GM12878 (cell line): ENCODE measurements around the gene HSPA2. TPM values are rescaled to one million over a fixed set of nuclear protein-coding genes. Genes with fewer than 3 reads are reported as not detected.

ENCODE experiments used
- ATAC-seq: fragments of 200-7000 bp; cut with Tn5 transposase; 3 replicates; pipeline ENCODE4 v1.9.1; 2020; ENCODE audit warnings: mild to moderate bottlenecking, moderate library complexity
- BruUV-seq: library from RNA; stranded (reverse); fragments of 400-500 nt; replicated peaks from 2 replicates; lab custom pipeline; 2021; lab: Mats Ljungman, UMichigan
- CTCF ChIA-PET: fragments of 300-600 bp; sonication (Branson Sonifier 250); formaldehyde crosslinking; extraction: SDS; loops from one replicate; lab custom pipeline; 2021; ENCODE audit warnings: inconsistent platforms; lab: Yijun Ruan, JAX
- POLR2A ChIA-PET: fragments of 350-600 bp; formaldehyde crosslinking; extraction: SDS; loops from one replicate; lab custom pipeline; 2021; ENCODE audit warnings: inconsistent platforms; lab: Charles Lee
- RAD21 ChIA-PET: fragments of 300-600 bp; sonication (Branson Sonifier 250); formaldehyde crosslinking; loops from one replicate; lab custom pipeline; 2023; ENCODE audit warnings: antibody characterized with exemption; ENCODE audit not compliant: unreplicated experiment; lab: Charles Lee
- SMC1A ChIA-PET: fragments of 300-600 bp; sonication (Branson Sonifier 250); formaldehyde crosslinking; loops from one replicate; lab custom pipeline; 2023; ENCODE audit not compliant: unreplicated experiment, uncharacterized antibody; lab: Charles Lee
- DNase-seq: peaks from one replicate; pipeline ENCODE4 v3.0.0-alpha.2; 2011; ENCODE audit warnings: low read depth, low spot score
- FAIRE-seq: peaks from 3 replicates; lab custom pipeline; 2011; peaks lifted over from hg19 to GRCh38; lab: Jason Lieb, UNC
- H2AFZ ChIP-seq: 2 replicates; pipeline ENCODE4 v1.6.0; 2011; ENCODE audit warnings: low read depth, low read length, control low read depth; ENCODE audit not compliant: control insufficient read depth
- H3K27ac ChIP-seq: 2 replicates; pipeline ENCODE4 v1.5.1; 2011; ENCODE audit warnings: control low read depth; ENCODE audit not compliant: control insufficient read depth, insufficient read depth
- H3K27me3 ChIP-seq, 2 experiments: replicated peaks in 1 of 2; 2 replicates each; pipeline versions ENCODE4 v1.6.0 to v1.6.1; 2011; ENCODE audit warnings: low read length in 1 of 2; ENCODE audit not compliant: control insufficient read depth in 2 of 2, insufficient read depth in 2 of 2
- H3K36me3 ChIP-seq, 2 experiments: 2 replicates each; pipeline ENCODE4 v1.5.1; 2011; ENCODE audit warnings: low read length in 1 of 2; ENCODE audit not compliant: control insufficient read depth in 2 of 2, insufficient read depth in 2 of 2
- H3K4me1 ChIP-seq: 2 replicates; pipeline ENCODE4 v1.6.1; 2011; ENCODE audit warnings: mild to moderate bottlenecking, low read length, moderate library complexity, mixed read lengths; ENCODE audit not compliant: control insufficient read depth, insufficient read depth
- H3K4me2 ChIP-seq: 2 replicates; pipeline ENCODE4 v1.6.0; 2011; ENCODE audit warnings: control low read depth; ENCODE audit not compliant: control insufficient read depth, insufficient read depth
- H3K4me3 ChIP-seq: fragments of 200-600 bp; sonication (generic); 2 replicates; pipeline ENCODE4 v1.5.1; 2016
- H3K79me2 ChIP-seq: 2 replicates; pipeline ENCODE4 v1.6.0; 2011; ENCODE audit warnings: low read length; ENCODE audit not compliant: control insufficient read depth, insufficient read depth
- H3K9ac ChIP-seq: 2 replicates; pipeline ENCODE4 v1.8.0; 2011; ENCODE audit warnings: low read length, control low read depth, mixed read lengths; ENCODE audit not compliant: control insufficient read depth, insufficient read depth
- H3K9me3 ChIP-seq: replicated peaks from 3 replicates; pipeline ENCODE4 v1.5.1; 2011; ENCODE audit warnings: mild to moderate bottlenecking, low read length; ENCODE audit not compliant: control insufficient read depth, insufficient read depth
- H4K20me1 ChIP-seq: 2 replicates; pipeline ENCODE4 v1.6.0; 2011; ENCODE audit not compliant: control insufficient read depth, insufficient read depth
- BHLHE40 ChIP-seq, 2 experiments: fragments of 450-650 bp in 1 of 2; IDR thresholded peaks; 2 replicates each; pipeline ENCODE4 v1.6.1; 2011 to 2017; ENCODE audit warnings: low read depth in 2 of 2, borderline replicate concordance in 1 of 2, improper control_type of control experiment in 1 of 2, low read length in 1 of 2, mild to moderate bottlenecking in 1 of 2
- CBX3 ChIP-seq: fragments of 200-600 bp; sonication (generic); IDR thresholded peaks from 2 replicates; pipeline ENCODE4 v1.6.1; 2016; ENCODE audit warnings: low read depth, borderline replicate concordance
- JUNB ChIP-seq: IDR thresholded peaks from 2 replicates; pipeline ENCODE4 v1.6.1; 2016; ENCODE audit warnings: antibody characterized with exemption, mild to moderate bottlenecking
- NFXL1 ChIP-seq: fragments of 450-650 bp; IDR thresholded peaks from 2 replicates; pipeline ENCODE4 v1.6.1; 2017; ENCODE audit warnings: antibody characterized with exemption, mild to moderate bottlenecking, borderline replicate concordance
- RCOR1 ChIP-seq: conservative IDR thresholded peaks from 2 replicates; pipeline ENCODE4 v1.6.1; 2012; ENCODE audit warnings: low read depth, low read length, improper control_type of control experiment
- SMARCA5 ChIP-seq: fragments of 450-650 bp; IDR thresholded peaks from 2 replicates; pipeline ENCODE4 v1.6.1; 2017; ENCODE audit warnings: mild to moderate bottlenecking
- SREBF1 ChIP-seq: IDR thresholded peaks from 2 replicates; pipeline ENCODE4 v1.6.1; 2012; ENCODE audit warnings: mild to moderate bottlenecking, low read length
- WRNIP1 ChIP-seq: IDR thresholded peaks from 2 replicates; pipeline ENCODE4 v1.6.1; 2011; ENCODE audit warnings: low read depth, low read length, improper control_type of control experiment, borderline replicate concordance
- YY1 ChIP-seq: IDR thresholded peaks from 2 replicates; pipeline ENCODE4 v1.6.1; 2011; ENCODE audit warnings: low read depth, mild to moderate bottlenecking, low read length
- WGBS: methylation state at CpG from one replicate; pipeline ENCODE4 v1.1.6; 2016; ENCODE audit warnings: low lambda C conversion rate; ENCODE audit not compliant: insufficient replicate concordance, insufficient coverage; ENCODE audit errors: missing lambda C conversion rate; 5-methylcytosine and 5-hydroxymethylcytosine counted together
- in situ Hi-C: fragments of 300-500 bp; cut with MboI; formaldehyde crosslinking; loops from 9 replicates; pipeline ENCODE4 v1.14.3; 2018; ENCODE audit warnings: mixed read lengths
- intact Hi-C: fragments of 100-400 bp; cut with micrococcal nuclease; formaldehyde crosslinking; loops from one replicate; pipeline ENCODE4 v1.14.2; 2022; ENCODE audit not compliant: unreplicated experiment
- polyA plus RNA-seq, 11 experiments: library from polyadenylated mRNA; depleted of rRNA in 4 of 11; unstranded in 6 of 11; stranded (reverse) in 5 of 11; fragments of >200 nt; fragmentation: Nextera tagmentation in 4 of 11; fragmentation: Illumina TruSeq in 1 of 11; extraction: Ambion mirVana in 4 of 11; extraction: Trizol in 1 of 11; gene quantifications; 1 replicate in 1 of 11; 2 replicates in 10 of 11; pipeline versions ENCODE4 v1.2.1 to v1.2.3, GENCODE V29; 2011 to 2016; ENCODE audit warnings: inconsistent platforms in 2 of 11, missing spikeins in 2 of 11, low read depth in 1 of 11
- total RNA-seq, 4 experiments: library from RNA; depleted of rRNA in 3 of 4; stranded (reverse); fragments of >200 nt in 3 of 4; fragmentation: Illumina TruSeq in 1 of 4; extraction: Trizol in 1 of 4; gene quantifications; 2 replicates each; pipeline versions ENCODE4 v1.2.1 to v1.2.3, GENCODE V29; 2013 to 2021
- TF ChIP-seq, protein P1 (sequence below): fragments of 150-350 bp; IDR thresholded peaks from 2 replicates; pipeline ENCODE4 v1.6.1; 2016; ENCODE audit warnings: low read depth, low read length
- TF ChIP-seq, protein P2 (sequence below): IDR thresholded peaks from 2 replicates; pipeline ENCODE4 v1.6.1; 2012; ENCODE audit warnings: improper control_type of control experiment, low read depth, low read length; ENCODE audit not compliant: insufficient replicate concordance
- TF ChIP-seq, protein P3 (sequence below): IDR thresholded peaks from 2 replicates; pipeline ENCODE4 v1.6.1; 2011; ENCODE audit warnings: borderline replicate concordance, low read depth, mild to moderate bottlenecking, moderate library complexity, mixed read lengths, low read length; ENCODE audit not compliant: insufficient read depth; ENCODE audit errors: extremely low read length

The HSPA2 gene
- total and polyA plus RNA-seq, 10 of the 15 experiments (the other 5 are each of a cell fraction or from before 2014, with no cell fraction given) = 0.02 to 1.2 (median 0.65) TPM

DNA sequence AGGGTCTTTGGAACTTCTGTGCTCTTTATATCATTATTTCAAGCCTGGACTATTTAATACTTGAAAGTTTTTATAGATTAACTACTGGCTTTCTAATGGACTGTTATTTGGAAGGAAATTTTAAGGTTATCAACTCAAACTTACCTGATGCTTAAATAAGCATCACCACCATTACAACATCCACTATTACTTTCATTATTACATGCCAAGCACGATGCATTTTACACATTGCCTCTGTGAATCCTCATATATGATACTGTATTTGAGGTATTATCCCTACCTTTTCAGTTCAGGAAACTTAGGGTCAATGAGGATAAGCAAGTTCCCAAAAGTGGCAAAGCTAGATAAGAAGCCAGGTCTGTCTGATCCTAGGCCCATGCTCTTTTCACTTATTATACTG lies 23.6 kb upstream of the HSPA2 start:
- POLR2A ChIA-PET = no interaction called here
- H3K27ac ChIP-seq = no peak overlapping the region
- no peak overlapping the region for H2AFZ ChIP-seq
- CTCF ChIA-PET = interaction anchor here (1.8 to 3.2 kb wide), 4 partner anchors 15 to 120 kb away, joined by 5 to 15 read pairs (median 13); no protein-coding TSS in a partner anchor
- in situ Hi-C loops = no loop called here
- no peaks in the 10 kb centered on the region for H4K20me1 ChIP-seq
- peaks cover 4 to 16% of the 10 kb centered on the region in 2 experiments for H3K36me3 ChIP-seq
- no peaks in the 10 kb centered on the region for H3K9me3 ChIP-seq
- no peak overlapping the region for H3K9ac ChIP-seq
- no peak overlapping the region for H3K4me3 ChIP-seq
- no peak for DNase-seq
- peak; percentile 61 for ATAC-seq
- no peak for FAIRE-seq
- no peak overlapping the region for H3K4me2 ChIP-seq
- intact Hi-C loops = no loop called here
- RAD21 ChIA-PET = interaction anchor here (1.1 kb wide), 1 partner anchor 15 kb away, joined by 3 read pairs; no protein-coding TSS in a partner anchor
- no peaks in the 10 kb centered on the region for H3K27me3 ChIP-seq
- no TSS peak for BruUV-seq
- SMC1A ChIA-PET = interaction anchor here (1.0 to 2.5 kb wide), 6 partner anchors 7 to 179 kb away, joined by 3 to 9 read pairs (median 4); no protein-coding TSS in a partner anchor
- peaks cover 8% of the 10 kb centered on the region; the same call in 1 of the 2 replicates for H3K4me1 ChIP-seq
- peaks cover 83% of the 10 kb centered on the region for H3K79me2 ChIP-seq
- 0% methylated on average over 1 of the region's 1 CpG for WGBS
- TF ChIP-seq, protein P1, sequence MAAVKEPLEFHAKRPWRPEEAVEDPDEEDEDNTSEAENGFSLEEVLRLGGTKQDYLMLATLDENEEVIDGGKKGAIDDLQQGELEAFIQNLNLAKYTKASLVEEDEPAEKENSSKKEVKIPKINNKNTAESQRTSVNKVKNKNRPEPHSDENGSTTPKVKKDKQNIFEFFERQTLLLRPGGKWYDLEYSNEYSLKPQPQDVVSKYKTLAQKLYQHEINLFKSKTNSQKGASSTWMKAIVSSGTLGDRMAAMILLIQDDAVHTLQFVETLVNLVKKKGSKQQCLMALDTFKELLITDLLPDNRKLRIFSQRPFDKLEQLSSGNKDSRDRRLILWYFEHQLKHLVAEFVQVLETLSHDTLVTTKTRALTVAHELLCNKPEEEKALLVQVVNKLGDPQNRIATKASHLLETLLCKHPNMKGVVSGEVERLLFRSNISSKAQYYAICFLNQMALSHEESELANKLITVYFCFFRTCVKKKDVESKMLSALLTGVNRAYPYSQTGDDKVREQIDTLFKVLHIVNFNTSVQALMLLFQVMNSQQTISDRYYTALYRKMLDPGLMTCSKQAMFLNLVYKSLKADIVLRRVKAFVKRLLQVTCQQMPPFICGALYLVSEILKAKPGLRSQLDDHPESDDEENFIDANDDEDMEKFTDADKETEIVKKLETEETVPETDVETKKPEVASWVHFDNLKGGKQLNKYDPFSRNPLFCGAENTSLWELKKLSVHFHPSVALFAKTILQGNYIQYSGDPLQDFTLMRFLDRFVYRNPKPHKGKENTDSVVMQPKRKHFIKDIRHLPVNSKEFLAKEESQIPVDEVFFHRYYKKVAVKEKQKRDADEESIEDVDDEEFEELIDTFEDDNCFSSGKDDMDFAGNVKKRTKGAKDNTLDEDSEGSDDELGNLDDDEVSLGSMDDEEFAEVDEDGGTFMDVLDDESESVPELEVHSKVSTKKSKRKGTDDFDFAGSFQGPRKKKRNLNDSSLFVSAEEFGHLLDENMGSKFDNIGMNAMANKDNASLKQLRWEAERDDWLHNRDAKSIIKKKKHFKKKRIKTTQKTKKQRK = no peak
- TF ChIP-seq WRNIP1 (no peak), NFXL1 (no peak), YY1 (no peak), JUNB (peak; percentile 65), BHLHE40 (IDR thresholded peaks at IDR 0.05; ENCODE audit: borderline replicate concordance in 1 of 2, low read depth in 2 of 2, low read length in 1 of 2) (no peak), SREBF1 (no peak), RCOR1 (no peak), CBX3 (no peak), SMARCA5 (no peak)
- TF ChIP-seq, protein P2, sequence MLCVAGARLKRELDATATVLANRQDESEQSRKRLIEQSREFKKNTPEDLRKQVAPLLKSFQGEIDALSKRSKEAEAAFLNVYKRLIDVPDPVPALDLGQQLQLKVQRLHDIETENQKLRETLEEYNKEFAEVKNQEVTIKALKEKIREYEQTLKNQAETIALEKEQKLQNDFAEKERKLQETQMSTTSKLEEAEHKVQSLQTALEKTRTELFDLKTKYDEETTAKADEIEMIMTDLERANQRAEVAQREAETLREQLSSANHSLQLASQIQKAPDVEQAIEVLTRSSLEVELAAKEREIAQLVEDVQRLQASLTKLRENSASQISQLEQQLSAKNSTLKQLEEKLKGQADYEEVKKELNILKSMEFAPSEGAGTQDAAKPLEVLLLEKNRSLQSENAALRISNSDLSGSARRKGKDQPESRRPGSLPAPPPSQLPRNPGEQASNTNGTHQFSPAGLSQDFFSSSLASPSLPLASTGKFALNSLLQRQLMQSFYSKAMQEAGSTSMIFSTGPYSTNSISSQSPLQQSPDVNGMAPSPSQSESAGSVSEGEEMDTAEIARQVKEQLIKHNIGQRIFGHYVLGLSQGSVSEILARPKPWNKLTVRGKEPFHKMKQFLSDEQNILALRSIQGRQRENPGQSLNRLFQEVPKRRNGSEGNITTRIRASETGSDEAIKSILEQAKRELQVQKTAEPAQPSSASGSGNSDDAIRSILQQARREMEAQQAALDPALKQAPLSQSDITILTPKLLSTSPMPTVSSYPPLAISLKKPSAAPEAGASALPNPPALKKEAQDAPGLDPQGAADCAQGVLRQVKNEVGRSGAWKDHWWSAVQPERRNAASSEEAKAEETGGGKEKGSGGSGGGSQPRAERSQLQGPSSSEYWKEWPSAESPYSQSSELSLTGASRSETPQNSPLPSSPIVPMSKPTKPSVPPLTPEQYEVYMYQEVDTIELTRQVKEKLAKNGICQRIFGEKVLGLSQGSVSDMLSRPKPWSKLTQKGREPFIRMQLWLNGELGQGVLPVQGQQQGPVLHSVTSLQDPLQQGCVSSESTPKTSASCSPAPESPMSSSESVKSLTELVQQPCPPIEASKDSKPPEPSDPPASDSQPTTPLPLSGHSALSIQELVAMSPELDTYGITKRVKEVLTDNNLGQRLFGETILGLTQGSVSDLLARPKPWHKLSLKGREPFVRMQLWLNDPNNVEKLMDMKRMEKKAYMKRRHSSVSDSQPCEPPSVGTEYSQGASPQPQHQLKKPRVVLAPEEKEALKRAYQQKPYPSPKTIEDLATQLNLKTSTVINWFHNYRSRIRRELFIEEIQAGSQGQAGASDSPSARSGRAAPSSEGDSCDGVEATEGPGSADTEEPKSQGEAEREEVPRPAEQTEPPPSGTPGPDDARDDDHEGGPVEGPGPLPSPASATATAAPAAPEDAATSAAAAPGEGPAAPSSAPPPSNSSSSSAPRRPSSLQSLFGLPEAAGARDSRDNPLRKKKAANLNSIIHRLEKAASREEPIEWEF = no peak
- TF ChIP-seq, protein P3, sequence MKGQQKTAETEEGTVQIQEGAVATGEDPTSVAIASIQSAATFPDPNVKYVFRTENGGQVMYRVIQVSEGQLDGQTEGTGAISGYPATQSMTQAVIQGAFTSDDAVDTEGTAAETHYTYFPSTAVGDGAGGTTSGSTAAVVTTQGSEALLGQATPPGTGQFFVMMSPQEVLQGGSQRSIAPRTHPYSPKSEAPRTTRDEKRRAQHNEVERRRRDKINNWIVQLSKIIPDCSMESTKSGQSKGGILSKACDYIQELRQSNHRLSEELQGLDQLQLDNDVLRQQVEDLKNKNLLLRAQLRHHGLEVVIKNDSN = no peak
